ENCODE results near the gene ANO1.

GRCh38 chr11:70155386-70155785 is 77.3 kb downstream of the ANO1 start:
- no peak for TF ChIP-seq CTCF (IDR thresholded peaks at IDR 0.05)
- TF ChIP-seq EZH2 (IDR thresholded peaks at IDR 0.05; ENCODE audit: borderline replicate concordance, insufficient read depth, low read depth, low read length, poor library complexity, severe bottlenecking) = no peak

Data from B cell (primary cell).